ENCODE results near the gene BCL7B.

- TF ChIP-seq CTCF (IDR thresholded peaks at IDR 0.05) (no peak), POLR2AphosphoS5 (IDR thresholded peaks at IDR 0.05) (no peak)
Observed at GRCh38 chr7:73573276-73573675, 15.8 kb upstream of the BCL7B start.

Measured in gastroesophageal sphincter (tissue), 3 donors.